K562 (cell line): ENCODE measurements around the gene AGPAT2.

Source experiments
- CTCF ChIP-seq, 3 experiments: IDR thresholded peaks in 2 of 3; conservative IDR thresholded peaks in 1 of 3; 2 replicates each; pipeline ENCODE4 v1.5.1; 2011 to 2012; ENCODE audit warnings: low read length in 3 of 3, mild to moderate bottlenecking in 3 of 3, control low read depth in 2 of 3, improper control_type of control experiment in 1 of 3, inconsistent platforms in 1 of 3, low read depth in 1 of 3, mixed read lengths in 1 of 3, moderate library complexity in 1 of 3; ENCODE audit not compliant: insufficient read depth in 2 of 3
- DEAF1 ChIP-seq: fragments of 450-650 bp; formaldehyde crosslinking; IDR thresholded peaks from 2 replicates; pipeline ENCODE4 v1.4.0; 2020; ENCODE audit warnings: mild to moderate bottlenecking, moderate library complexity
- GMEB1 ChIP-seq: fragments of 250-450 bp; sonication (Bioruptor Pico); IDR thresholded peaks from 2 replicates; pipeline ENCODE4 v1.4.0; 2020; ENCODE audit warnings: mild to moderate bottlenecking
- KLF10 ChIP-seq: fragments of 250-450 bp; sonication (Bioruptor Pico); IDR thresholded peaks from 2 replicates; pipeline ENCODE4 v1.6.1; 2021; ENCODE audit warnings: matching md5 sums
- MTA1 ChIP-seq: fragments of 450-650 bp; IDR thresholded peaks from 2 replicates; pipeline ENCODE4 v1.6.1; 2017; ENCODE audit warnings: borderline replicate concordance
- POLR2A ChIP-seq: fragments of 450-650 bp; conservative IDR thresholded peaks from 2 replicates; pipeline ENCODE4 v1.6.1; 2016
- SP2 ChIP-seq: IDR thresholded peaks from 2 replicates; pipeline ENCODE4 v1.6.1; 2011; ENCODE audit warnings: mild to moderate bottlenecking, low read depth, low read length, moderate library complexity; ENCODE audit not compliant: poor library complexity, severe bottlenecking; ENCODE audit errors: extremely low read depth
- SRF ChIP-seq, 2 experiments: fragments of 250-450, 450-650 bp in 1 of 2; sonication (Bioruptor Pico) in 1 of 2; sonication (generic) in 1 of 2; formaldehyde crosslinking; IDR thresholded peaks; 2 replicates each; pipeline versions ENCODE4 v1.5.0 to v1.5.1; 2020 to 2022; ENCODE audit warnings: mild to moderate bottlenecking in 1 of 2, missing genetic modification reagents in 1 of 2
- U2AF2 ChIP-seq: fragments of 200-400 bp; formaldehyde crosslinking; optimal IDR thresholded peaks from 2 replicates; pipeline ENCODE3; 2017; ENCODE audit warnings: low read depth, mild to moderate bottlenecking, low read length
- ZC3H11A ChIP-seq: IDR thresholded peaks from 2 replicates; pipeline ENCODE4 v1.6.1; 2012; ENCODE audit warnings: low read depth, low read length, improper control_type of control experiment

- TF ChIP-seq KLF10 (CRISPR knock-in tag) (no peak), ZC3H11A (no peak), CTCF (IDR thresholded peaks at IDR 0.05 in 2 of 3, conservative IDR thresholded peaks at IDR 0.05 in 1 of 3; ENCODE audit: insufficient read depth in 2 of 3, low read depth in 1 of 3, low read length in 3 of 3) (no peak), SP2 (no peak), DEAF1 (CRISPR knock-in tag) (no peak), MTA1 (no peak), SRF (CRISPR knock-in tag; IDR thresholded peaks at IDR 0.05) (no peak), GMEB1 (CRISPR knock-in tag) (no peak), U2AF2 (no peak), POLR2A (no peak)
Measured at GRCh38 chr9:136724772-136725171, 37.5 kb upstream of the AGPAT2 start.
